LoVo (cell line): Measurements from ENCODE around the gene HDHD2.
"Not testable (repeated sequence)": the region's sequence is repeated elsewhere in the genome, so short reads cannot be mapped to it uniquely, and the experiment has no call there.

Experiments
- DNase-seq: peaks from one replicate; pipeline ENCODE4 v3.0.0-alpha.2; 2016; ENCODE audit warnings: low spot score

The HDHD2 gene

GRCh38 chr18:47150029-47150823, at the start of gene HDHD2:
Gene HDHD2, minus strand, starts transcription at chr18:47150500. Its CDS starts 14,061 bp downstream, at chr18:47136439.
- DNase-seq: peak; percentile 75

GRCh38 chr18:47195961-47196360, 45.7 kb upstream of the HDHD2 start:
- DNase-seq: not testable (repeated sequence)

GRCh38 chr18:47191961-47192360, 41.7 kb upstream of the HDHD2 start:
- DNase-seq: no peak

- no peak for DNase-seq
These were observed 37.4 kb upstream of the HDHD2 start for GRCh38 chr18:47187721-47188120.

GRCh38 chr18:47184419-47185050, 34.2 kb upstream of the HDHD2 start:
- DNase-seq: no peak

GRCh38 chr18:47182156-47182555, 31.9 kb upstream of the HDHD2 start:
- not testable (repeated sequence) for DNase-seq

GRCh38 chr18:47180765-47181164, 30.5 kb upstream of the HDHD2 start:
- no peak for DNase-seq

- DNase-seq: no peak
These were observed 29.2 kb upstream of the HDHD2 start for GRCh38 chr18:47179520-47179919.

GRCh38 chr18:47175898-47176575, 25.7 kb upstream of the HDHD2 start, which contains the start of gene IER3IP1:
Gene IER3IP1, minus strand, starts transcription at chr18:47176364. Its CDS starts 87 bp downstream, at chr18:47176277.
- peak; percentile 95 for DNase-seq

GRCh38 chr18:47175283-47175897, 25.1 kb upstream of the HDHD2 start:
- peak; percentile 6 for DNase-seq

- DNase-seq: no peak
These were observed 24.3 kb upstream of the HDHD2 start for GRCh38 chr18:47174545-47175116.

- no peak for DNase-seq
These were observed 22.2 kb upstream of the HDHD2 start for GRCh38 chr18:47172476-47172875.

GRCh38 chr18:47168913-47169312, 18.6 kb upstream of the HDHD2 start:
- no peak for DNase-seq

GRCh38 chr18:47168509-47168908, 18.2 kb upstream of the HDHD2 start:
- DNase-seq: no peak

- DNase-seq: no peak
These were observed 16.0 kb upstream of the HDHD2 start for GRCh38 chr18:47166294-47166693.

GRCh38 chr18:47163241-47163640, 12.9 kb upstream of the HDHD2 start:
- DNase-seq: no peak

- DNase-seq: no peak
These were observed 10.0 kb upstream of the HDHD2 start for GRCh38 chr18:47160256-47160655.

GRCh38 chr18:47158404-47158803, 8.1 kb upstream of the HDHD2 start:
- DNase-seq: peak; percentile 34

GRCh38 chr18:47151439-47151838, 1.1 kb upstream of the HDHD2 start:
- DNase-seq: no peak

- DNase-seq: no peak
These were observed 595 bp upstream of the HDHD2 start for GRCh38 chr18:47150824-47151366.

- DNase-seq: no peak
These were observed 757 bp downstream of the HDHD2 start for GRCh38 chr18:47149457-47150028.
